AG10803 (cell line): ENCODE results near the gene OSTN.
"Not testable (repeated sequence)": the region's sequence is repeated elsewhere in the genome, so short reads cannot be mapped to it uniquely, and the experiment has no call there.

Source experiments
- DNase-seq: peaks from one replicate; pipeline ENCODE4 v3.0.0; 2010; ENCODE audit warnings: low read depth
- H3K4me3 ChIP-seq: 2 replicates; pipeline ENCODE4 v1.5.1; 2011; ENCODE audit warnings: mild to moderate bottlenecking, low read length, control low read depth
- TF ChIP-seq, protein P1 (sequence below): conservative IDR thresholded peaks from 2 replicates; pipeline ENCODE4 v1.5.1; 2011; ENCODE audit warnings: mild to moderate bottlenecking, low read length, control low read depth, inconsistent platforms

OSTN gene

DNA sequence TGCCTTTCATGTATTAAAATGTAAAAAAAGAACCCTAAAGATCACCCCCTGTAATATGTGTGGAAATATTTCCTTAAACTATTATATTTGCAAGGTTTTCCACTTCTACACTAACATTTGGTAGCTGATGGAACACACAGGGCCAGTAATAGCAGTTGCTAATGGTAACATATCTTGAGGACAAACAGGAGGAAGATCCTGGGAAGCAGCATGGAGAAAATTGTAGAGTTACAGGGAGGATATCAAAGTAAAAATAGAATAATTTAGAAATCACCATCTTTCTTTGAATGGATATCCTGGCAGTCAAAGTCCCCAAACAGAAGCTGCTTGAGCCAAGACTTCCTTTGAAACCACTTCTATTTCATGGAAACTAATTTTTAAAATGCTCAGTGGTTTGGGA is 29.5 kb upstream of the OSTN start:
- TF ChIP-seq, protein P1, sequence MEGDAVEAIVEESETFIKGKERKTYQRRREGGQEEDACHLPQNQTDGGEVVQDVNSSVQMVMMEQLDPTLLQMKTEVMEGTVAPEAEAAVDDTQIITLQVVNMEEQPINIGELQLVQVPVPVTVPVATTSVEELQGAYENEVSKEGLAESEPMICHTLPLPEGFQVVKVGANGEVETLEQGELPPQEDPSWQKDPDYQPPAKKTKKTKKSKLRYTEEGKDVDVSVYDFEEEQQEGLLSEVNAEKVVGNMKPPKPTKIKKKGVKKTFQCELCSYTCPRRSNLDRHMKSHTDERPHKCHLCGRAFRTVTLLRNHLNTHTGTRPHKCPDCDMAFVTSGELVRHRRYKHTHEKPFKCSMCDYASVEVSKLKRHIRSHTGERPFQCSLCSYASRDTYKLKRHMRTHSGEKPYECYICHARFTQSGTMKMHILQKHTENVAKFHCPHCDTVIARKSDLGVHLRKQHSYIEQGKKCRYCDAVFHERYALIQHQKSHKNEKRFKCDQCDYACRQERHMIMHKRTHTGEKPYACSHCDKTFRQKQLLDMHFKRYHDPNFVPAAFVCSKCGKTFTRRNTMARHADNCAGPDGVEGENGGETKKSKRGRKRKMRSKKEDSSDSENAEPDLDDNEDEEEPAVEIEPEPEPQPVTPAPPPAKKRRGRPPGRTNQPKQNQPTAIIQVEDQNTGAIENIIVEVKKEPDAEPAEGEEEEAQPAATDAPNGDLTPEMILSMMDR = no peak
- no peak overlapping the region for H3K4me3 ChIP-seq
- no peak for DNase-seq

DNA sequence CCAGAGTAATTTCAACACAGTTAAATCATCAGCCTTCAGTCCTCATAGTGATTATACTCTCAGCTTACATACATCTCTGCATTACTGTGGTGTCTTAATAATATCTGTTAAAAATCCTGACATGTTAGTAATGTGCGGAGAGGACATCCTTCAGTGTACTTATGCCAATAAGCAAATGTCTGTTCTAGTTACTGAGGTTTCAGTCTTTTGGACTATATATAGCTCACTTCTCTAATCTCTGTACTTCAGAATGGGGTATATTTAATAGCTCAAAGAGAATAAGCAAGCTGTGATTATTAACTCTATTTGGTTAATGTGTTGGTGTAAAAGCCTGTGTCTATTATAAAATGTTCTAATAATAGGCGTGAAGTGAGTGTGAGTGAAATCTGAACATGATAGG is 28.9 kb upstream of the OSTN start:
- TF ChIP-seq, protein P1 = no peak
- no peak for DNase-seq
- H3K4me3 ChIP-seq = no peak overlapping the region

DNA sequence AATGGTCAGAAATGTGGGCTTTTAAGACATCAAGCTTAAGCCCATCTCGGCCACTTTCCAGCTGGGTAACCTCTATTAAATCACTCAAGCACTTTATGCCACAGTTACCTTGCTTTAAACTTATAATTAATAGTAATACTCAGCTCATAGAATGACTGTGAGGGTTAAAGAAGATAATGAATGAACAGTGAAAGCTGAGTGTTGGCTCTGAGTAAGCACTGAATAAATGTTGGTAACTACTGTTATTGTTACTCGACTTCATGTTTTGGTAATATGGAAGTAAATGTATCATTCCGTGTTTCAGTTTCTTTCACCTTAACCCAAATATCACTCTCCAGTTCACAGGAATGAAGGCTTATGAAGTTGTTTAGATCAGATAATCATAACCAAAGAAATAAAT is 23.9 kb upstream of the OSTN start:
- H3K4me3 ChIP-seq = no peak overlapping the region
- TF ChIP-seq, protein P1 = no peak
- DNase-seq = no peak

DNA sequence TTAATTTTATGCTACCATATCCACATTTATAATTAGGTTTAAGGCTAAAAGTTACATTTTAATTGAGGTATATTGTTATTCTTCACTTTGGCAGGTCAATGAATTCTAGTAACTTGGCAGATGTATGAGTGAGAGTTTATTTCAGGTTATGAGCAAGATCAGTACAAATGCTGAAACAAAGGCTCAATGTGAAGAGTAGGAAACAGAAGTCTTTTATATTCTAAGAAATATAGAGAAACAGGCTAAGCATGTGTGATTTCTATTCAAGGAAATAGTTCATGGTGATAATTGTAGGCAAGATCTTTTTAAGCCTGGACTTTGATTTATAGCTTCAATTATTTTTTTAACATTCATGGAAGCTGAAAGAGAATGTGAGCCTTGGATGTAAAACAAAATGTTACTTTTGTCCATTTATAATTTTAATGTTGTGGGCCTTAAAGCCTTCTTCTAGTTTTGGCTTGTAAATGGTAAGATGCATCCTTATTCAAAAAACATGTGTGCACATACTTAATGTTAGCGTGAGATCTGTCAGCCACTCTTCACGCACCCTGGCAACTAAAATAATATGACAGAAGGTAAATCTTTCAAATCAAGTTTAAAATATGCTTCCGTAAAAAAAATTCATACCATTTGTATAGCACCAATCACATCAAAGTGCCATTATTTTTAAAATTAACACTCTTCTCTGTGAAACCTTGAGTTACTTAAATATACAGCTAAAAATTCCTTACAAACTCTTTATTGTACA is 22.8 kb upstream of the OSTN start:
- H3K4me3 ChIP-seq = no peak overlapping the region
- no peak for DNase-seq
- TF ChIP-seq, protein P1 = no peak

DNA sequence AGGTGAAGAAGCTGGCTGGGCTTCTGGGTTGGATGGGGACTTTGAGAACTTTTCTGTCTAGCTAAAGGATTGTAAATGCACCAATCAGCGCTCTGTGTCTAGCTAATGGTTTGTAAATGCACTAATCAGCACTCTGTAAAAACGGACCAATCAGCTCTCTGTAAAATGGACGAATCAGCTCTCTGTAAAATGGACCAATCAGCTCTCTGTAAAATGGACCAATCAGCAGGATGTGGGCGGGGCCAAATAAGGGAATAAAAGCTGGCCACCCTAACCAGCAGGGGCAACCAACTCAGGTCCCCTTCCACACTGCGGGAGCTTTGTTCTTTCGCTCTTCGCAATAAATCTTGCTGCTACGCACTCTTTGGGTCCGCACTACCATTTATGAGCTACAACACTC is 13.7 kb upstream of the OSTN start:
- not testable (repeated sequence) for H3K4me3 ChIP-seq

DNA sequence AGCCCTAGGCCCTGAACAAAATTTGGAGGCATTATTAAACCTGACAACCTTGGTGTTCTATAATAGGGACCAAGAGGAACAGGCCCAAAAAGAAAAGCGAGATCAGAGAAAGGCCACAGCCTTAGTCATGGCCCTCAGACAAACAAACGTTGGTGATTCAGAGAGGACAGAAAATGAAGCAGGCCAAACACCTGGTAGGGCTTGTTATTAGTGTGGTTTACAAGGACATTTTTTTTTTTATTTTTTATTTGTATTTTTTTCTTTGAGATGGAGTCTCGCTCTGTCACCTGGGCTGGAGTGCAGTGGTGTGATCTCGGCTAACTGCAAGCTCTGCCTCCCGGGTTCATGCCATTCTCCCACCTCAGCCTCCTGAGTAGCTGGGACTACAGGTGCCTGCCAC is 10.8 kb upstream of the OSTN start:
- H3K4me3 ChIP-seq, DNase-seq: not testable (repeated sequence)

More for the DNA sequence above, 13.7 kb upstream of the OSTN start:
- not testable (repeated sequence) for DNase-seq

DNA sequence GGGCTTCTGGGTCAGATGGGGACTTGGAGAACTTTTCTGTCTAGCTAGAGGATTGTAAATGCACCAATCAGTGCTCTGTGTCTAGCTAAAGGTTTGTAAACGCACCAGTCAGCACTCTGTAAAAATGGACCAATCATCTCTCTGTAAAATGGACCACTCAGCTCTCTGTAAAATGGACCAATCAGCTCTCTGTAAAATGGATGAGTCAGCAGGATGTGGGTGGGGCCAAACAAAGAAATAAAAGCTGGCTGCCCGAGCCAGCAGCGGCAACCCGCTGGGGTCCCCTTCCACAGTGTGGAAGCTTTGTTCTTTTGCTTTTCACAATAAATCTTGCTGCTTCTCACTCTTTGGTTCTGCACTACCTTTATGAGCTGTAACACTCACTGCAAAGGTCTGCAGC is 6.8 kb upstream of the OSTN start:
- not testable (repeated sequence) for DNase-seq, H3K4me3 ChIP-seq

DNA sequence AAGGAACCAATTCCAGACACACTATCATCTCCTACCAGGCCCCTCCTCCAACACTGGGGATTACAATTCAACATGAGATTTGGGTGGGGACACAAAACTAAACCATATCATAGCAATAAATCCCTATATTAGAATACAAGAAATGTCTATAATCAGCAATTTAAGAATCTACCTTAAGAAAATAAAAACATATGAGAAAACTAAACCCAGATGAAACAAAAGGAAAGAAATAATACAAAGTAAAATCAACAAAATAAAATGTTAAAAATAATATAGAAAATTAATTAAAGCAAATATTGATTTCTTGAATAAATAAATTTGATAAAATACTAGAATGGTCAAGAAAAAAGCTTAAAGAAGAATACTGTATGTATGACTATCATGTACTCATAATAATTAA is 6.1 kb upstream of the OSTN start:
- no peak for DNase-seq
- TF ChIP-seq, protein P1 = no peak
- H3K4me3 ChIP-seq = no peak overlapping the region

DNA sequence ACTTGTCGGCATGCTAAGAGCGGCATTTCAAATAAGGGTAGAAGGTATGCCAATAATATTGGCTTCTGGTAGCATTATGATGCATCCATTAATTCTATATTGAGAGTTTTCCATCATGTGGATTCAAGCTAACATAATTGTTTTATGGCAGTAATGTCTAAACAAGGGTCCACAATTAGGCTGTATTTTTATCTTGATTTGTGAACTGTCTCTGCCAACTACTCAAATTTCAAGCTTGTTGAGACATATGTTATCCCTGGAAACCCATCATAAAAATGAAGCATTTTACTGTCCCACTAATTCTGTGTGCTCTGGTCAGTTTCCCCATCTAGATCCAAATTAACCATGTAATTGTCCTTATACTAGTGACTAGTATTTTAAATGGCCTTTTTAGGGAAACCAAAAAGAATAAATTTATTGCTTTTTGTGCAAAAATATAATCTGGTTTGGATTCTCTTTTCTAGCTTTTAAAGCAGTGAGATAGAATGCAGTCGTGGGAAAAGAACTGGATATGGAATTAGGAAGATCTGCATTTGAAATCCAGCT is 1.2 kb upstream of the OSTN start:
- TF ChIP-seq, protein P1 = no peak
- no peak overlapping the region for H3K4me3 ChIP-seq
- DNase-seq = no peak
